ENCODE results near the gene FNIP1. TPM values are rescaled to one million over a fixed set of nuclear protein-coding genes. Genes with fewer than 3 reads are reported as not detected.

FNIP1 gene
- polyA plus RNA-seq, 1 donor (not counting 4 experiments of a cell fraction or from before 2014, with no cell fraction given): 14.6 TPM

- DNase-seq (ENCODE audit: low read depth, low spot score): no peak
- Histone ChIP-seq H3K4me1 (ENCODE audit: control insufficient read depth, extremely low read depth, insufficient read depth, low read length) (no peaks in the 10 kb centered on the region), H3K4me2 (ENCODE audit: control insufficient read depth, extremely low read depth, insufficient read depth, low read depth, low read length) (no peak overlapping the region), H3K9me3 (ENCODE audit: control insufficient read depth, low read depth, low read length) (no peaks in the 10 kb centered on the region), H3K27ac (ENCODE audit: control insufficient read depth, insufficient read depth, low read length) (no peak overlapping the region), H3K36me3 (ENCODE audit: control insufficient read depth in 2 of 2, extremely low read depth in 1 of 2, insufficient read depth in 2 of 2, low read length in 2 of 2) (peaks cover 0 to 2% of the 10 kb centered on the region in 2 experiments), H3K9me1 (ENCODE audit: control insufficient read depth, extremely low read depth, insufficient read depth, low read length) (no peaks in the 10 kb centered on the region), H2AFZ (ENCODE audit: control insufficient read depth, low read length) (no peak overlapping the region), H3K4me3 (ENCODE audit: control insufficient read depth in 2 of 3, extremely low read depth in 1 of 3, insufficient read depth in 2 of 3, low read depth in 1 of 3, low read length in 3 of 3) (no peak overlapping the region), H4K20me1 (ENCODE audit: control insufficient read depth, extremely low read depth, insufficient read depth, low read length) (no peaks in the 10 kb centered on the region), H3K79me2 (ENCODE audit: control insufficient read depth, insufficient read depth, low read length) (no peaks in the 10 kb centered on the region), H3K9ac (ENCODE audit: control insufficient read depth, extremely low read depth, insufficient read depth, low read length) (no peak overlapping the region), H3K27me3 (ENCODE audit: control insufficient read depth, extremely low read depth, insufficient read depth, low read length) (no peaks in the 10 kb centered on the region)
- dilution Hi-C loops (cut with MboI; ENCODE audit: extremely low pct_ligation_motif_present, low sequenced_read_pairs): no loop called here
- TF ChIP-seq EZH2 (IDR thresholded peaks at IDR 0.05; ENCODE audit: low read length) (no peak), CTCF (optimal IDR thresholded peaks at IDR 0.05 in 1 of 3, IDR thresholded peaks at IDR 0.05 in 1 of 3, conservative IDR thresholded peaks at IDR 0.05 in 1 of 3; ENCODE audit: extremely low read depth in 1 of 3, insufficient read depth in 2 of 3, low read length in 3 of 3) (no peak)
- no peak for FAIRE-seq
Measured at GRCh38 chr5:131693894-131694293, 102.9 kb downstream of the FNIP1 start.

- H3K27me3 ChIP-seq (ENCODE audit: control insufficient read depth, extremely low read depth, insufficient read depth, low read length): no peaks in the 10 kb centered on the region
- no peak overlapping the region for H2AFZ ChIP-seq (ENCODE audit: control insufficient read depth, low read length)
- H3K36me3 ChIP-seq (ENCODE audit: control insufficient read depth in 2 of 2, extremely low read depth in 1 of 2, insufficient read depth in 2 of 2, low read length in 2 of 2): peaks cover 0 to 3% of the 10 kb centered on the region in 2 experiments
- H3K9me1 ChIP-seq (ENCODE audit: control insufficient read depth, extremely low read depth, insufficient read depth, low read length): no peaks in the 10 kb centered on the region
- dilution Hi-C loops (cut with MboI; ENCODE audit: extremely low pct_ligation_motif_present, low sequenced_read_pairs): no loop called here
- no peaks in the 10 kb centered on the region for H3K79me2 ChIP-seq (ENCODE audit: control insufficient read depth, insufficient read depth, low read length)
- no peak overlapping the region for H3K4me2 ChIP-seq (ENCODE audit: control insufficient read depth, extremely low read depth, insufficient read depth, low read depth, low read length)
- H3K4me1 ChIP-seq (ENCODE audit: control insufficient read depth, extremely low read depth, insufficient read depth, low read length): no peaks in the 10 kb centered on the region
- no peak overlapping the region for H3K9ac ChIP-seq (ENCODE audit: control insufficient read depth, extremely low read depth, insufficient read depth, low read length)
- no peaks in the 10 kb centered on the region for H3K9me3 ChIP-seq (ENCODE audit: control insufficient read depth, low read depth, low read length)
- FAIRE-seq: no peak
- H3K27ac ChIP-seq (ENCODE audit: control insufficient read depth, insufficient read depth, low read length): no peak overlapping the region
- H3K4me3 ChIP-seq (ENCODE audit: control insufficient read depth in 2 of 3, extremely low read depth in 1 of 3, insufficient read depth in 2 of 3, low read depth in 1 of 3, low read length in 3 of 3): no peak overlapping the region
- H4K20me1 ChIP-seq (ENCODE audit: control insufficient read depth, extremely low read depth, insufficient read depth, low read length): no peaks in the 10 kb centered on the region
- TF ChIP-seq CTCF (optimal IDR thresholded peaks at IDR 0.05 in 1 of 3, IDR thresholded peaks at IDR 0.05 in 1 of 3, conservative IDR thresholded peaks at IDR 0.05 in 1 of 3; ENCODE audit: extremely low read depth in 1 of 3, insufficient read depth in 2 of 3, low read length in 3 of 3) (no peak), EZH2 (IDR thresholded peaks at IDR 0.05; ENCODE audit: low read length) (no peak)
- no peak for DNase-seq (ENCODE audit: low read depth, low spot score)
Measured at GRCh38 chr5:131685516-131686171, 111.2 kb downstream of the FNIP1 start.

All from keratinocyte (primary cell).